ENCODE data around the gene RANBP17. TPM values are rescaled to one million over a fixed set of nuclear protein-coding genes. Genes with fewer than 3 reads are reported as not detected.

Gene RANBP17
- total and polyA plus RNA-seq, 2 donors (not counting 1 experiment from before 2014, with no cell fraction given): 3.1 to 3.5 TPM

DNA sequence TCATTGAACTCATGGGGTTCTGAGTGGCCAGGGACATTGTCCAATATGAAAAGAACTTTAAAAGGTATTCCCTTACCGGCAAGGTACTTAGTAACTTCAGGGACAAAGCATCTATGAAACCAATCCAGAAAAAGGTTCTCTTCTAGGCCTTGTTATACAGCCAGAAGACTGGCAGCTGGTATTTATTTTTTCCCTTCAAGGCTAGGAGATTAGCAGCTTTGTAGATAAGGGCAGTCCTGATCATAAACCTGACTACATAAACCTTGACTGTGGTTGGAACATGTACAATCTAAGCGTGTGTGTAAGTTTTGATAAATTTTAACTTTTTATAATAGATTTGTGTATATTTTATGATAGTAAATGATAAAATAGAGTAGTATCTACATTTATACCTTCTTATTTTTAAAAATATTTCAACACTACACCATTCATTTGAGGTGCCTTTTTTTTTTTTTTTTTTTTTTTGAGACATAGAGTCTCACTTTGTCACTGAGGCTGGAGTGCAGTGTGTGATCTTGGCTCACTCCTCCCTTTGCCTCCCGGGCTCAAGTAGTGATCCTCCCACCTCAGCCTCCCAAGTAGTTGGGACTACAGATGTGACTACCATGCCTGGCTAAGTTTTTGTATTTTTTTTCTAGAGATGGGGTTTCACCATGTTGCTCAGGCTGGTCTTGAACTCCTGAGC, 24.5 kb downstream of the RANBP17 start:
- no peak overlapping the region for H3K9ac ChIP-seq (ENCODE audit: insufficient read depth, low read length)
- H4K20me1 ChIP-seq (ENCODE audit: control insufficient read depth, extremely low read depth, insufficient read depth, low read length): no peaks in the 10 kb centered on the region
- H3K4me1 ChIP-seq (ENCODE audit: control insufficient read depth, extremely low read depth, insufficient read depth, low read length): no peaks in the 10 kb centered on the region
- no peak for DNase-seq (ENCODE audit: low read depth in 2 of 2)
- TF ChIP-seq CTCF (conservative IDR thresholded peaks at IDR 0.05 in 1 of 2, IDR thresholded peaks at IDR 0.05 in 1 of 2; ENCODE audit: low read depth in 1 of 2, low read length in 2 of 2): no peak
- no peak for TF ChIP-seq EZH2 (IDR thresholded peaks at IDR 0.05; ENCODE audit: low read length, missing control alignments)
- no peaks in the 10 kb centered on the region for H3K36me3 ChIP-seq (ENCODE audit: control insufficient read depth, insufficient read depth, low read length)
- no peak overlapping the region for H3K4me2 ChIP-seq (ENCODE audit: extremely low read depth, insufficient read depth, low read length)
- H3K4me3 ChIP-seq (replicated peaks in 1 of 4; ENCODE audit: control extremely low read depth in 1 of 4, insufficient read depth in 1 of 4, low read depth in 3 of 4, low read length in 4 of 4): no peak overlapping the region
- no peaks in the 10 kb centered on the region for H3K9me3 ChIP-seq (ENCODE audit: control insufficient read depth, insufficient read depth, low read depth, low read length)
- no peak overlapping the region for H2AFZ ChIP-seq (ENCODE audit: low read length)
- H3K27ac ChIP-seq (ENCODE audit: insufficient read depth, low read length): no peak overlapping the region
- H3K27me3 ChIP-seq (ENCODE audit: control insufficient read depth, insufficient read depth, low read length): no peaks in the 10 kb centered on the region
- no peaks in the 10 kb centered on the region for H3K79me2 ChIP-seq (ENCODE audit: control insufficient read depth, insufficient read depth, low read length)

GRCh38 chr5:170892196-170892595, 30.4 kb downstream of the RANBP17 start:
- Histone ChIP-seq H3K9ac (ENCODE audit: insufficient read depth, low read length) (no peak overlapping the region), H3K36me3 (ENCODE audit: control insufficient read depth, insufficient read depth, low read length) (no peaks in the 10 kb centered on the region), H3K79me2 (ENCODE audit: control insufficient read depth, insufficient read depth, low read length) (no peaks in the 10 kb centered on the region), H3K27me3 (ENCODE audit: control insufficient read depth, insufficient read depth, low read length) (no peaks in the 10 kb centered on the region), H4K20me1 (ENCODE audit: control insufficient read depth, extremely low read depth, insufficient read depth, low read length) (no peaks in the 10 kb centered on the region), H2AFZ (ENCODE audit: low read length) (no peak overlapping the region), H3K4me1 (ENCODE audit: control insufficient read depth, extremely low read depth, insufficient read depth, low read length) (no peaks in the 10 kb centered on the region), H3K27ac (ENCODE audit: insufficient read depth, low read length) (no peak overlapping the region), H3K9me3 (ENCODE audit: control insufficient read depth, insufficient read depth, low read depth, low read length) (no peaks in the 10 kb centered on the region), H3K4me3 (replicated peaks in 1 of 4; ENCODE audit: control extremely low read depth in 1 of 4, insufficient read depth in 1 of 4, low read depth in 3 of 4, low read length in 4 of 4) (no peak overlapping the region), H3K4me2 (ENCODE audit: extremely low read depth, insufficient read depth, low read length) (no peak overlapping the region)
- TF ChIP-seq CTCF (conservative IDR thresholded peaks at IDR 0.05 in 1 of 2, IDR thresholded peaks at IDR 0.05 in 1 of 2; ENCODE audit: low read depth in 1 of 2, low read length in 2 of 2) (no peak), EZH2 (IDR thresholded peaks at IDR 0.05; ENCODE audit: low read length, missing control alignments) (no peak)
- peak; percentile 58 to 84 for DNase-seq (ENCODE audit: low read depth in 2 of 2)

- H3K27ac ChIP-seq (ENCODE audit: insufficient read depth, low read length): no peak overlapping the region
- DNase-seq (ENCODE audit: low read depth in 2 of 2): no peak
- H3K4me1 ChIP-seq (ENCODE audit: control insufficient read depth, extremely low read depth, insufficient read depth, low read length): no peaks in the 10 kb centered on the region
- H4K20me1 ChIP-seq (ENCODE audit: control insufficient read depth, extremely low read depth, insufficient read depth, low read length): no peaks in the 10 kb centered on the region
- H3K9ac ChIP-seq (ENCODE audit: insufficient read depth, low read length): no peak overlapping the region
- no peak overlapping the region for H2AFZ ChIP-seq (ENCODE audit: low read length)
- H3K4me2 ChIP-seq (ENCODE audit: extremely low read depth, insufficient read depth, low read length): no peak overlapping the region
- TF ChIP-seq CTCF (conservative IDR thresholded peaks at IDR 0.05 in 1 of 2, IDR thresholded peaks at IDR 0.05 in 1 of 2; ENCODE audit: low read depth in 1 of 2, low read length in 2 of 2) (no peak), EZH2 (IDR thresholded peaks at IDR 0.05; ENCODE audit: low read length, missing control alignments) (no peak)
- no peaks in the 10 kb centered on the region for H3K79me2 ChIP-seq (ENCODE audit: control insufficient read depth, insufficient read depth, low read length)
- H3K36me3 ChIP-seq (ENCODE audit: control insufficient read depth, insufficient read depth, low read length): no peaks in the 10 kb centered on the region
- no peak overlapping the region for H3K4me3 ChIP-seq (replicated peaks in 1 of 4; ENCODE audit: control extremely low read depth in 1 of 4, insufficient read depth in 1 of 4, low read depth in 3 of 4, low read length in 4 of 4)
- no peaks in the 10 kb centered on the region for H3K27me3 ChIP-seq (ENCODE audit: control insufficient read depth, insufficient read depth, low read length)
- no peaks in the 10 kb centered on the region for H3K9me3 ChIP-seq (ENCODE audit: control insufficient read depth, insufficient read depth, low read depth, low read length)
Observed at GRCh38 chr5:170894665-170895064, 32.8 kb downstream of the RANBP17 start.

All from fibroblast of lung (primary cell).